HepG2 (cell line): ENCODE results near the gene LSM12. TPM values are rescaled to one million over a fixed set of nuclear protein-coding genes. Genes with fewer than 3 reads are reported as not detected.

Experiments
- AKNA ChIP-seq: sonication (generic); formaldehyde crosslinking; IDR thresholded peaks from 2 replicates; pipeline ENCODE4 v1.4.0; 2020; ENCODE audit warnings: missing genetic modification reagents, borderline replicate concordance
- BHLHE40 ChIP-seq: IDR thresholded peaks from 2 replicates; pipeline ENCODE4 v1.6.1; 2011; ENCODE audit warnings: low read length, improper control_type of control experiment
- DR1 ChIP-seq: sonication (generic); formaldehyde crosslinking; IDR thresholded peaks from 2 replicates; pipeline ENCODE4 v1.8.0; 2021; ENCODE audit warnings: mild to moderate bottlenecking, missing genetic modification reagents, inconsistent platforms
- JDP2 ChIP-seq: sonication (generic); formaldehyde crosslinking; IDR thresholded peaks from 2 replicates; pipeline ENCODE4 v1.8.1; 2022; ENCODE audit warnings: missing genetic modification reagents, borderline replicate concordance
- JUNB ChIP-seq: sonication (generic); formaldehyde crosslinking; IDR thresholded peaks from 2 replicates; pipeline ENCODE4 v1.8.0; 2022; ENCODE audit warnings: missing genetic modification reagents, mild to moderate bottlenecking, borderline replicate concordance
- MYNN ChIP-seq: sonication (generic); formaldehyde crosslinking; IDR thresholded peaks from 2 replicates; pipeline ENCODE4 v1.4.0; 2020; ENCODE audit warnings: mild to moderate bottlenecking, low read depth, missing genetic modification reagents
- NFE2L1 ChIP-seq: sonication (generic); formaldehyde crosslinking; IDR thresholded peaks from 2 replicates; pipeline ENCODE4 v1.4.0; 2020; ENCODE audit warnings: missing genetic modification reagents, mild to moderate bottlenecking, borderline replicate concordance
- NFIC ChIP-seq: IDR thresholded peaks from 2 replicates; pipeline ENCODE4 v1.6.1; 2012; ENCODE audit warnings: mild to moderate bottlenecking, low read length, inconsistent platforms
- RFX1 ChIP-seq: fragments of 450-650 bp; IDR thresholded peaks from 2 replicates; pipeline ENCODE4 v1.6.1; 2017
- THAP9 ChIP-seq: sonication (generic); formaldehyde crosslinking; IDR thresholded peaks from 2 replicates; pipeline ENCODE4; 2020; ENCODE audit warnings: missing genetic modification reagents, mild to moderate bottlenecking, borderline replicate concordance
- TRAFD1 ChIP-seq: sonication (generic); formaldehyde crosslinking; IDR thresholded peaks from 2 replicates; pipeline ENCODE4 v1.5.1; 2020; ENCODE audit warnings: missing genetic modification reagents, mild to moderate bottlenecking, borderline replicate concordance
- USF2 ChIP-seq, 2 experiments: sonication (generic) in 1 of 2; formaldehyde crosslinking in 1 of 2; IDR thresholded peaks; 2 replicates each; pipeline versions ENCODE4 v1.5.1 to v1.6.1; 2011 to 2020; ENCODE audit warnings: borderline replicate concordance in 1 of 2, low read depth in 1 of 2, low read length in 1 of 2, mild to moderate bottlenecking in 1 of 2, missing genetic modification reagents in 1 of 2, moderate library complexity in 1 of 2
- XBP1 ChIP-seq: sonication (generic); formaldehyde crosslinking; IDR thresholded peaks from 2 replicates; pipeline ENCODE4 v1.5.0; 2020; ENCODE audit warnings: missing genetic modification reagents
- ZNF274 ChIP-seq: sonication (generic); formaldehyde crosslinking; IDR thresholded peaks from 2 replicates; pipeline ENCODE4 v1.5.1; 2020; ENCODE audit warnings: mild to moderate bottlenecking, missing genetic modification reagents
- ZNF557 ChIP-seq: sonication (generic); formaldehyde crosslinking; IDR thresholded peaks from 2 replicates; pipeline ENCODE4 v1.4.0; 2020; ENCODE audit warnings: missing genetic modification reagents
- polyA plus RNA-seq, 8 experiments: library from polyadenylated mRNA; depleted of rRNA in 3 of 8; stranded (reverse) in 7 of 8; unstranded in 1 of 8; fragments of >200 nt; fragmentation: Illumina TruSeq in 4 of 8; extraction: Trizol in 4 of 8; gene quantifications; 2 replicates each; pipeline versions ENCODE4 v1.2.1 to v1.2.3, GENCODE V29; 2011 to 2016; ENCODE audit warnings: low read depth in 4 of 8, missing spikeins in 1 of 8, mixed read lengths in 1 of 8; ENCODE audit not compliant: insufficient read depth in 1 of 8
- total RNA-seq, 5 experiments: library from RNA; depleted of rRNA; stranded (reverse); fragments of >200 nt; fragmentation: Illumina TruSeq; extraction: Trizol; gene quantifications; 2 replicates each; pipeline ENCODE4 v1.2.3, GENCODE V29; 2016; ENCODE audit warnings: low read depth in 1 of 5

LSM12 gene
- total and polyA plus RNA-seq, 2 of the 13 experiments (the other 11 are each of a cell fraction or from before 2014, with no cell fraction given) = 52.8 to 55.7 TPM

- TF ChIP-seq ZNF274 (peak; percentile 93), JUNB (no peak), JDP2 (CRISPR knock-in tag) (peak; percentile 85; the same call in 1 of the 2 replicates), USF2 (IDR thresholded peaks at IDR 0.05; ENCODE audit: low read depth, low read length) (peak; percentile 99), USF2 (CRISPR knock-in tag; IDR thresholded peaks at IDR 0.05; ENCODE audit: borderline replicate concordance) (peak; percentile 97; the same call in 1 of the 2 replicates), MYNN (peak; percentile 89), XBP1 (CRISPR knock-in tag) (peak; percentile 69; the same call in 1 of the 2 replicates), NFE2L1 (peak; percentile 34; the same call in 1 of the 2 replicates), AKNA (CRISPR knock-in tag) (no peak), DR1 (peak; percentile 82), NFIC (peak; percentile 72), BHLHE40 (peak; percentile 96), ZNF557 (peak; percentile 89; the same call in 1 of the 2 replicates), TRAFD1 (CRISPR knock-in tag) (peak; percentile 93; the same call in 1 of the 2 replicates), THAP9 (CRISPR knock-in tag) (peak; percentile 93), RFX1 (no peak)
These were observed 4.2 kb upstream of the LSM12 start, which contains the start of gene G6PC3 (continued) for GRCh38 chr17:44070455-44071197.
